ENCODE measurements around the gene ATP1A3.

ATP1A3 gene

GRCh38 chr19:41941410-41942202 lies 52.4 kb downstream of the ATP1A3 start:
- no peak overlapping the region for H4K8ac ChIP-seq (ENCODE audit: low read length)
- H3K4me2 ChIP-seq (ENCODE audit: low read length, poor library complexity, severe bottlenecking) = no peak overlapping the region
- peaks cover 11% of the 10 kb centered on the region in 2 experiments for H3K27me3 ChIP-seq (ENCODE audit: control insufficient read depth in 1 of 2, insufficient read depth in 1 of 2, low read length in 2 of 2)
- H3K36me3 ChIP-seq (ENCODE audit: control insufficient read depth in 1 of 2, insufficient read depth in 2 of 2, low read depth in 1 of 2, low read length in 2 of 2) = no peaks in the 10 kb centered on the region
- no peak overlapping the region for H2BK15ac ChIP-seq (ENCODE audit: low read depth, poor library complexity, severe bottlenecking)
- no peak overlapping the region for H2AK5ac ChIP-seq (ENCODE audit: low read length, severe bottlenecking)
- H3K14ac ChIP-seq (ENCODE audit: low read length in 2 of 2) = no peak overlapping the region
- no peak overlapping the region for H2BK12ac ChIP-seq (ENCODE audit: low read length in 2 of 2)
- H3K4me3 ChIP-seq (ENCODE audit: insufficient read depth in 1 of 2, low read depth in 1 of 2, low read length in 2 of 2) = no peak overlapping the region
- 90% methylated on average over 5 of the region's 9 CpGs for WGBS
- no peak overlapping the region for H3K9ac ChIP-seq (ENCODE audit: low read length)
- H3K4ac ChIP-seq (ENCODE audit: low read depth in 1 of 2, low read length in 2 of 2) = no peak overlapping the region
- no peak overlapping the region for H2AFZ ChIP-seq (ENCODE audit: low read depth, low read length)
- H3K23ac ChIP-seq (ENCODE audit: low read length in 2 of 2) = no peak overlapping the region
- no peak overlapping the region for H4K91ac ChIP-seq (ENCODE audit: low read length)
- H3K18ac ChIP-seq (ENCODE audit: low read depth in 1 of 2, low read length in 2 of 2) = no peak overlapping the region
- H3K4me1 ChIP-seq (ENCODE audit: control insufficient read depth, insufficient read depth, low read depth, low read length) = peaks cover 9% of the 10 kb centered on the region
- no peak overlapping the region for H3K27ac ChIP-seq (ENCODE audit: low read length, poor library complexity, severe bottlenecking)
- no peak overlapping the region for H2BK5ac ChIP-seq (ENCODE audit: low read depth, low read length, poor library complexity, severe bottlenecking)
- DNase-seq = no peak
- H3K79me1 ChIP-seq (replicated peaks; ENCODE audit: low read length, poor library complexity, severe bottlenecking) = no peaks in the 10 kb centered on the region
- H3K9me3 ChIP-seq (ENCODE audit: control insufficient read depth, low read length) = no peaks in the 10 kb centered on the region
- no peak overlapping the region for H2BK120ac ChIP-seq (ENCODE audit: low read depth, low read length)

- H3K23ac ChIP-seq (ENCODE audit: low read length in 2 of 2) = peak overlapping the region in 1 of 2 experiments; percentile 78
- H3K18ac ChIP-seq (ENCODE audit: low read depth in 1 of 2, low read length in 2 of 2) = peak overlapping the region; percentile 66 to 88
- H3K9me3 ChIP-seq (ENCODE audit: control insufficient read depth, low read length) = no peaks in the 10 kb centered on the region
- H2BK15ac ChIP-seq (ENCODE audit: low read depth, poor library complexity, severe bottlenecking) = peak overlapping the region; percentile 19
- no peaks in the 10 kb centered on the region for H3K79me1 ChIP-seq (replicated peaks; ENCODE audit: low read length, poor library complexity, severe bottlenecking)
- H4K8ac ChIP-seq (ENCODE audit: low read length) = peak overlapping the region; percentile 58
- H3K27ac ChIP-seq (ENCODE audit: low read length, poor library complexity, severe bottlenecking) = no peak overlapping the region
- H3K14ac ChIP-seq (ENCODE audit: low read length in 2 of 2) = peak overlapping the region in 1 of 2 experiments; percentile 69
- peak overlapping the region; percentile 62 to 74 for H3K4me3 ChIP-seq (ENCODE audit: insufficient read depth in 1 of 2, low read depth in 1 of 2, low read length in 2 of 2)
- no peaks in the 10 kb centered on the region for H3K36me3 ChIP-seq (ENCODE audit: control insufficient read depth in 1 of 2, insufficient read depth in 2 of 2, low read depth in 1 of 2, low read length in 2 of 2)
- H3K9ac ChIP-seq (ENCODE audit: low read length) = peak overlapping the region; percentile 75
- peak overlapping the region in 1 of 2 experiments; percentile 48 for H2BK12ac ChIP-seq (ENCODE audit: low read length in 2 of 2)
- no peak overlapping the region for H2BK5ac ChIP-seq (ENCODE audit: low read depth, low read length, poor library complexity, severe bottlenecking)
- H2AK5ac ChIP-seq (ENCODE audit: low read length, severe bottlenecking) = no peak overlapping the region
- H3K4ac ChIP-seq (ENCODE audit: low read depth in 1 of 2, low read length in 2 of 2) = peak overlapping the region; percentile 39 to 71
- no peak for DNase-seq
- peaks cover 16 to 18% of the 10 kb centered on the region in 2 experiments for H3K27me3 ChIP-seq (ENCODE audit: control insufficient read depth in 1 of 2, insufficient read depth in 1 of 2, low read length in 2 of 2)
- H3K4me2 ChIP-seq (ENCODE audit: low read length, poor library complexity, severe bottlenecking) = peak overlapping the region; percentile 96
- H4K91ac ChIP-seq (ENCODE audit: low read length) = peak overlapping the region; percentile 35
- H2BK120ac ChIP-seq (ENCODE audit: low read depth, low read length) = peak overlapping the region; percentile 98
- H2AFZ ChIP-seq (ENCODE audit: low read depth, low read length) = peak overlapping the region; percentile 74
- H3K4me1 ChIP-seq (ENCODE audit: control insufficient read depth, insufficient read depth, low read depth, low read length) = peaks cover 9% of the 10 kb centered on the region
- WGBS = 14% methylated on average over 40 of the region's 53 CpGs
Measured at GRCh38 chr19:41940731-41941409, 53.2 kb downstream of the ATP1A3 start.

GRCh38 chr19:41939861-41940730 lies 53.9 kb downstream of the ATP1A3 start:
- Histone ChIP-seq H4K91ac (ENCODE audit: low read length) (peak overlapping the region; percentile 85), H2BK120ac (ENCODE audit: low read depth, low read length) (peak overlapping the region; percentile 98), H3K4me2 (ENCODE audit: low read length, poor library complexity, severe bottlenecking) (peak overlapping the region; percentile 96), H2AK5ac (ENCODE audit: low read length, severe bottlenecking) (no peak overlapping the region), H2BK12ac (ENCODE audit: low read length in 2 of 2) (no peak overlapping the region), H3K23ac (ENCODE audit: low read length in 2 of 2) (peak overlapping the region in 1 of 2 experiments; percentile 92), H3K27me3 (ENCODE audit: control insufficient read depth in 1 of 2, insufficient read depth in 1 of 2, low read length in 2 of 2) (peaks cover 20 to 23% of the 10 kb centered on the region in 2 experiments), H3K9ac (ENCODE audit: low read length) (peak overlapping the region; percentile 75), H3K36me3 (ENCODE audit: control insufficient read depth in 1 of 2, insufficient read depth in 2 of 2, low read depth in 1 of 2, low read length in 2 of 2) (no peaks in the 10 kb centered on the region), H3K18ac (ENCODE audit: low read depth in 1 of 2, low read length in 2 of 2) (peak overlapping the region; percentile 88 to 90), H3K4me3 (ENCODE audit: insufficient read depth in 1 of 2, low read depth in 1 of 2, low read length in 2 of 2) (peak overlapping the region; percentile 62 to 74), H3K27ac (ENCODE audit: low read length, poor library complexity, severe bottlenecking) (no peak overlapping the region), H4K8ac (ENCODE audit: low read length) (peak overlapping the region; percentile 92), H3K4ac (ENCODE audit: low read depth in 1 of 2, low read length in 2 of 2) (peak overlapping the region; percentile 39 to 71), H2BK15ac (ENCODE audit: low read depth, poor library complexity, severe bottlenecking) (peak overlapping the region; percentile 78), H3K79me1 (replicated peaks; ENCODE audit: low read length, poor library complexity, severe bottlenecking) (no peaks in the 10 kb centered on the region), H3K4me1 (ENCODE audit: control insufficient read depth, insufficient read depth, low read depth, low read length) (peaks cover 9% of the 10 kb centered on the region), H3K9me3 (ENCODE audit: control insufficient read depth, low read length) (no peaks in the 10 kb centered on the region), H3K14ac (ENCODE audit: low read length in 2 of 2) (peak overlapping the region in 1 of 2 experiments; percentile 79), H2BK5ac (ENCODE audit: low read depth, low read length, poor library complexity, severe bottlenecking) (no peak overlapping the region), H2AFZ (ENCODE audit: low read depth, low read length) (peak overlapping the region; percentile 74)
- 1% methylated on average over 69 of the region's 83 CpGs for WGBS
- DNase-seq = peak; percentile 33
